Stimulated activated CD8-positive, alpha-beta memory T cell treated with anti-CD3 and anti-CD28 coated beads, Interleukin-15, amount 100 ng/mL, for 48 hours (primary cell): ENCODE measurements around the gene KLF15.

ENCODE experiments used
- DNase-seq, 2 donors: peaks; one replicate each; pipeline ENCODE4 v3.0.0-alpha.2; 2020; ENCODE audit warnings: low read depth in 2 of 2

The KLF15 gene

GRCh38 chr3:126389112-126389793, 32.0 kb upstream of the KLF15 start:
- DNase-seq = peak; percentile 24 to 32

GRCh38 chr3:126381966-126382365, 24.8 kb upstream of the KLF15 start:
- DNase-seq = no peak

GRCh38 chr3:126380011-126380768, 23.0 kb upstream of the KLF15 start:
- no peak for DNase-seq

- no peak for DNase-seq
Measured at GRCh38 chr3:126378341-126378751, 21.1 kb upstream of the KLF15 start.

GRCh38 chr3:126377211-126377610, 20.0 kb upstream of the KLF15 start:
- DNase-seq = no peak

- no peak for DNase-seq
Measured at GRCh38 chr3:126376444-126376843, 19.2 kb upstream of the KLF15 start.

GRCh38 chr3:126375835-126376331, 18.7 kb upstream of the KLF15 start:
- DNase-seq = no peak

GRCh38 chr3:126373682-126374601, 16.7 kb upstream of the KLF15 start:
- DNase-seq = no peak

- no peak for DNase-seq
Measured at GRCh38 chr3:126373146-126373613, 16.0 kb upstream of the KLF15 start.

GRCh38 chr3:126372413-126373145, 15.4 kb upstream of the KLF15 start:
- DNase-seq = no peak

- no peak for DNase-seq
Measured at GRCh38 chr3:126371096-126371705, 14.0 kb upstream of the KLF15 start.

GRCh38 chr3:126370606-126371005, 13.4 kb upstream of the KLF15 start:
- no peak for DNase-seq

GRCh38 chr3:126370055-126370454, 12.8 kb upstream of the KLF15 start:
- DNase-seq = no peak

GRCh38 chr3:126369490-126369889, 12.3 kb upstream of the KLF15 start:
- DNase-seq = no peak

GRCh38 chr3:126367316-126367805, 10.2 kb upstream of the KLF15 start:
- no peak for DNase-seq

- DNase-seq = no peak
Measured at GRCh38 chr3:126365351-126366277, 8.4 kb upstream of the KLF15 start.

GRCh38 chr3:126364731-126365301, 7.6 kb upstream of the KLF15 start:
- no peak for DNase-seq

- no peak for DNase-seq
Measured at GRCh38 chr3:126364130-126364695, 7.0 kb upstream of the KLF15 start.

- DNase-seq = no peak
Measured at GRCh38 chr3:126361211-126361610, 4.0 kb upstream of the KLF15 start.
